Gastrocnemius medialis (tissue), 4 donors: ENCODE measurements around the gene CARD8.

Experiments
- CTCF ChIP-seq, 5 experiments: fragments of 450-650 bp in 3 of 5; fragments of 200-600 bp in 2 of 5; sonication (generic) in 2 of 5; IDR thresholded peaks in 4 of 5; conservative IDR thresholded peaks in 1 of 5; 1 replicate in 4 of 5; 2 replicates in 1 of 5; pipeline ENCODE4 v1.5.1; 2016 to 2019; ENCODE audit warnings: antibody characterized with exemption in 5 of 5, mild to moderate bottlenecking in 3 of 5, moderate library complexity in 3 of 5
- POLR2A ChIP-seq, 2 donors: fragments of 450-650 bp; IDR thresholded peaks; one replicate each; pipeline ENCODE4 v1.6.1; 2017; ENCODE audit warnings: antibody characterized with exemption in 2 of 2, mild to moderate bottlenecking in 2 of 2, moderate library complexity in 2 of 2

- TF ChIP-seq CTCF (IDR thresholded peaks at IDR 0.05 in 4 of 5, conservative IDR thresholded peaks at IDR 0.05 in 1 of 5) (no peak), POLR2A (IDR thresholded peaks at IDR 0.05) (no peak)
Observed at GRCh38 chr19:48274938-48275337, 19.2 kb upstream of the CARD8 start.
